Measurements from ENCODE around the gene RAD51B. TPM values are rescaled to one million over a fixed set of nuclear protein-coding genes. Genes with fewer than 3 reads are reported as not detected.
"Not testable (repeated sequence)": the region's sequence is repeated elsewhere in the genome, so short reads cannot be mapped to it uniquely, and the experiment has no call there.

The RAD51B gene
- total RNA-seq, 1 experiment from 2014 or later = 103 TPM

- DNase-seq (ENCODE audit: low spot score) = no peak
- in situ Hi-C loops (cut with HindIII; ENCODE audit: low sequenced_read_pairs) = no loop called here
Measured at GRCh38 chr14:68000511-68000910, 180.9 kb downstream of the RAD51B start.

DNA sequence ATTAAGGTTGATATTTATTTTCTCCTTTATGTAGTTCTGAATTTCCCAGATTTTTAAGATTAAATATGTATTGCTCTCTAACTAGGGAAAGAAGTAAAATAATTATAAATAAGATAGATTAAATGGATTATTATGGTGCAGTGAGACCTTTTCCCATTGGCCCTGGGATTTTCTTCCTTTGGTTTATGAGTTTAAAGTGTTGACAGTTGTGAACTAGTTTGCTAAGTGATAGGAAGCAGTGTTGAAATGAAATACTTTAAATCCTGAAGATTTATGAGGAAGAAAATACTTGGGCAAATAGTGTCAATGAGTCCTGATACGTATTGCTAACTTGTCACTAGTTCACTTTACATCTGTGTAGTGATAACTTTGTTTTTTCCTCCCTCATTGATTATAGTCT, 188.9 kb downstream of the RAD51B start:
- in situ Hi-C loops (cut with HindIII; ENCODE audit: low sequenced_read_pairs) = no loop called here
- no peak for DNase-seq (ENCODE audit: low spot score)

- in situ Hi-C loops (cut with HindIII; ENCODE audit: low sequenced_read_pairs) = no loop called here
Measured at GRCh38 chr14:68011406-68012028, 191.9 kb downstream of the RAD51B start.

GRCh38 chr14:68012871-68013270, 193.3 kb downstream of the RAD51B start:
- in situ Hi-C loops (cut with HindIII; ENCODE audit: low sequenced_read_pairs) = no loop called here
- no peak for DNase-seq (ENCODE audit: low spot score)

More at GRCh38 chr14:68011406-68012028, 191.9 kb downstream of the RAD51B start:
- no peak for DNase-seq (ENCODE audit: low spot score)

DNA sequence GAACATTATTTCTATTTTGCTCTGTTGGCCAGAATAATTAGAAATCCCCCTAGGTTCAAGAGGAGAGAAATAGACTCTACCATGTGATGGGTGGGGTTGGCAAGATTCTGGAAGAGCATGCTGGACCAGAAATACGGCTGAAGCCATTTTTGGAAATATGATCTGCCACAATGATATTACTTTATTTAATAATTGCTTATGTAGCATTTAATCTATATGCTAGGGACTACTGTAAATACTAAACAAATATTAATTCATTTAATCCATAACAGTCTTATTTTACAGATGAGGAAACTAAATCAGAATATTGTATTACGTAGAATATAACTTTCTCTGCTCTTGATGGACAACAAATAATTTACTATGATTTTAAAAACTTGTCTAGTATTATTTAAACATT, 193.7 kb downstream of the RAD51B start:
- no peak for DNase-seq (ENCODE audit: low spot score)
- in situ Hi-C loops (cut with HindIII; ENCODE audit: low sequenced_read_pairs) = no loop called here

DNA sequence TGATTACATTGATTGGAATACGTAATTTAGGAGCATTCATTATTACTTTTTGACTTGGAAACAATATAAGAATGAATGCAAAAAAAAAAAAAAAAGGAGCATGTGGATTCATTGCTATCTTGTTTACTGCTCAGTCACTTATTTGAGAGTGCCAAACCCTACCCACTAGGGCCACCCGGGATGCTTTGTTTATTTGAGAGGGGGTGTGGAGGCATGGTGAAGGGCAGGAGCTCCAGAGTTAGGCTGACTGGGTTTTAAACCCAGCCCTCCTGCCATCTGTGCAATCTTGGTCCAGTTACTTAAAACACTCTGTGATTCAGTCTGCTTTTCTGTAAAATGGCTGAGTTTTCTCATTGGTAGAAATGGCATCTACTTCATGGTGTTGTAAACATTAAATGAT, 195.2 kb downstream of the RAD51B start:
- DNase-seq (ENCODE audit: low spot score) = no peak
- in situ Hi-C loops (cut with HindIII; ENCODE audit: low sequenced_read_pairs) = no loop called here

- no peak for DNase-seq (ENCODE audit: low spot score)
Measured at GRCh38 chr14:68015356-68016254, 196.0 kb downstream of the RAD51B start.

GRCh38 chr14:68016255-68016914, 196.8 kb downstream of the RAD51B start:
- in situ Hi-C loops (cut with HindIII; ENCODE audit: low sequenced_read_pairs) = no loop called here
- no peak for DNase-seq (ENCODE audit: low spot score)

More at GRCh38 chr14:68015356-68016254, 196.0 kb downstream of the RAD51B start:
- in situ Hi-C loops (cut with HindIII; ENCODE audit: low sequenced_read_pairs) = no loop called here

GRCh38 chr14:68018598-68018997, 199.0 kb downstream of the RAD51B start:
- in situ Hi-C loops (cut with HindIII; ENCODE audit: low sequenced_read_pairs) = no loop called here
- no peak for DNase-seq (ENCODE audit: low spot score)

DNA sequence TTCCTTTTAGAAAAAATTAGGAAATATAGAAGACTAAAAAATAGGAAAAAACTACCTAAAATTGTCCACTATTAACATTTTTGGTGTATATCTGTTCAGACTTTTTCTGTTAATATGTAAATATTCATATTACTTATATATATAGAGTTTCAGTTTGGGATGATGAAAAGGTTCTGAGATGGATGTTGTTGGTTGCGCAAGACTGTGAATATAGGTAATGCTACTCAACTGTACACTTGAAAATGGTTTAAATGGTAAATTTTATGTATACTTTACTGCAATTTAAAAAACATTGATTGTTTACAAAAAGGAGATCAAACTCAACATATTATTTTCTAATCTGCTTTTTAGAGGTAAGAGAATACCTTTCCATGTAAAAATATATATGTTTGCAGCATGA, 200.9 kb downstream of the RAD51B start:
- DNase-seq (ENCODE audit: low spot score) = no peak
- in situ Hi-C loops (cut with HindIII; ENCODE audit: low sequenced_read_pairs) = no loop called here

DNA sequence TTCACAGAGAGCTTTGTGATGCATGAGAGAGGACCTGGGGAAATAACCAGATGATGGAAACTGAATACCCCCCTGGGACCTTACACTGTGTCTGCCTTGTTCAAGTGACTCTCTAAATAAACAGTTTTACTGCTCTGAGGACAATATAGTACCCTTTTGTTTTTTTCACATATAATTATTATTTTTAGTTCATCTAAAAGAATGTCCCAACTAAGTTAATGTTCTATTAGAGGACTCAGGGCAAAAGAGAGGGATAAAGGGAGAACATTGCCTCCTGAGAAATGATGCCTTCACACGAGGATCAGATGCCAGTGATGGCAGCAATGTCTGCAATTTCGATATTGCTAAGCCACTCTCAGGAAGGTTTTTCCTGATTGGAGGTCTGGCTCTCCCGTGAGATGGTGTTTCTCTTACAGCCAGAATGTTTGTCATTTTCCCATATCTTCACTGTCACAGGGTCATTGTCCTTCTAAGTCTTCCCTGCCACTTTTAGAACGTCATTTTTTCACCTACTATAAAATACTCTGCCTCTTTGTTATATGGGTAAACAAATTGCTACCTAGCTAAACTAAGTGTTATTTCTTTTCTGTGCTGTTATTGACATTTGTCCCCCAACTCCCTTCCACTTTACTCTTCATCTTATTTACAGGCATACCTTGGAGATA, 201.6 kb downstream of the RAD51B start:
- in situ Hi-C loops (cut with HindIII; ENCODE audit: low sequenced_read_pairs) = no loop called here
- DNase-seq (ENCODE audit: low spot score) = no peak

- no peak for DNase-seq (ENCODE audit: low spot score)
- in situ Hi-C loops (cut with HindIII; ENCODE audit: low sequenced_read_pairs) = no loop called here
Measured at GRCh38 chr14:68027276-68027675, 207.7 kb downstream of the RAD51B start.

DNA sequence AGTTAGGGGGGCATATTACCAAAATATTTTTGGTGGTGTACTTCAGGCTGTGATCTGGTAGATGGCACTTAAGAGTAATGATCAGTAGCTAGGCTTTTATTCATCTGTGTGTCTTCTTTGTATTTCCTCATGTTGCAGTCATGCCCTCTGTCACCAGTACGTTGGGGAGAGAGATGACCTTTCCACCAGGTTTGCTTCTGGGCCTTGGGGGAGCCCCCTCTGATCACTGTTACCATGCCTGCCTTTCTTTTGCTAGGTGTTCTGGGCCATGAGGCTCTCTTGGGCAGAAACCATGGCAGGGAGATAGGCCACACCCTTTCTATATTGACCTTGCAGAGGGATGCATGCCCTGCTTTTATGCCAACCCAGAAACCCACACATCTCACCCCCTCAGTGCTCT, 208.5 kb downstream of the RAD51B start:
- no peak for DNase-seq (ENCODE audit: low spot score)
- in situ Hi-C loops (cut with HindIII; ENCODE audit: low sequenced_read_pairs) = no loop called here

- DNase-seq (ENCODE audit: low spot score); in situ Hi-C loops (cut with HindIII; ENCODE audit: low sequenced_read_pairs): not testable (repeated sequence)
Measured at GRCh38 chr14:68031011-68031410, 211.4 kb downstream of the RAD51B start.

- in situ Hi-C loops (cut with HindIII; ENCODE audit: low sequenced_read_pairs) = no loop called here
- no peak for DNase-seq (ENCODE audit: low spot score)
Measured at GRCh38 chr14:68032154-68032553, 212.6 kb downstream of the RAD51B start.

DNA sequence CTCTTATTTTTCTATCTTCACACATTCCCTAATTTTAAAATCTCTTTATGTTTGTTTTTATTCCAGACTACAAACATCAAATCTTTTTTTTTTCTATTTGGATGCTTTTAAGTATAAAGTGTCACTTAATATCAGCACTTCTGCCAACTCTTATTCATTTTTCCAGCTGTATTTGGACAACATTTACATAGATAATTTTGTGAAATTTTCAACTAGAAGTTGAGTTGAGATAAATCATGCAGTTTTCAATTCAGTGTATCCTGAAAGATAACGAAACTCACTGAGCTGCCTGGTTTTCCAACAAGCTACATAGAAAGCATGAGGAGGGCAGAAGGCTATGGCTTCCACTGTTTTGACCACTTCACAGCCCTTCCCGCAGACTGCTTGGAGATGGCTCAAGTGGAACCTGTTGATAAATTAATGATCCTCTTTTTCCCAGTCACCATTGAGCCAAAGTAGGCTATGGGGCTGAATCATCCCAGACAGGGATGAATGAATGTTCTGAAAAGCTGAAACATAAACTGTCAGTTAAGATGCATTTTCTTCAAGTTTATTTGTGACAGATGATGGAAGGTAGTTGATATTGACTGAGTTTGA, 213.9 kb downstream of the RAD51B start:
- in situ Hi-C loops (cut with HindIII; ENCODE audit: low sequenced_read_pairs) = no loop called here

DNA sequence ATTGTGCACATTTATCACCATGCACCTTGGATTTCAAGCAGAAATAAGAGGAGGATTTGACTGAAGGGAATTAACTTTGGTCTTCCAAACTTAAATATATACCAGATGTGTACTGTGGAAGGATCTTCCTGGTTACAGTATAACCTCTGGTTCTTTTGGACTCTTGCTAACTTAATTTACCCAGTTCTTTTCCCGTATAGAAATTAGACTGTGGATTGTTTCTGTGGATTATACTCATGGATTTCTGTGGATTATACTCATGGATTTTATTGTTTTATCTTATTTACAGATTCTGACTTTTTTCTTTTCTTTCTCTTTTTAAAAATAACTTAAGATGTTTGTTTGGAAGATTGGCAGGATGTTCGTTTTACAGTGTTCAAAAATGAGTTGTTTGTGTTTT, 215.3 kb downstream of the RAD51B start:
- in situ Hi-C loops (cut with HindIII; ENCODE audit: low sequenced_read_pairs) = no loop called here
- no peak for DNase-seq (ENCODE audit: low spot score)

More for the DNA sequence above, 213.9 kb downstream of the RAD51B start:
- DNase-seq (ENCODE audit: low spot score) = no peak

- in situ Hi-C loops (cut with HindIII; ENCODE audit: low sequenced_read_pairs) = no loop called here
- no peak for DNase-seq (ENCODE audit: low spot score)
Measured at GRCh38 chr14:68036202-68036601, 216.6 kb downstream of the RAD51B start.

- in situ Hi-C loops (cut with HindIII; ENCODE audit: low sequenced_read_pairs) = no loop called here
- no peak for DNase-seq (ENCODE audit: low spot score)
Measured at GRCh38 chr14:68039593-68039992, 220.0 kb downstream of the RAD51B start.
